Kidney (tissue), 14 donors: ENCODE measurements around the gene CERK. TPM values are rescaled to one million over a fixed set of nuclear protein-coding genes. Genes with fewer than 3 reads are reported as not detected.
A peak's percentile ranks its signal among the peaks of the same experiment; 100 is the strongest.
"Not testable (repeated sequence)": the region's sequence is repeated elsewhere in the genome, so short reads cannot be mapped to it uniquely, and the experiment has no call there.

Experiments
- DNase-seq, 5 donors: peaks; one replicate each; pipeline ENCODE4 v3.0.0-alpha.2; 2013 to 2020
- FAIRE-seq: peaks from 2 replicates; lab custom pipeline; 2012; peaks lifted over from hg19 to GRCh38; lab: Jason Lieb, UNC
- H3K27ac ChIP-seq, 2 donors: one replicate each; pipeline ENCODE4 v1.7.0; 2013; ENCODE audit warnings: low read depth in 2 of 2, low read length in 2 of 2, inconsistent platforms in 1 of 2
- H3K27me3 ChIP-seq: one replicate; pipeline ENCODE4 v1.7.1; 2013; ENCODE audit warnings: low read length, inconsistent platforms; ENCODE audit not compliant: control insufficient read depth, insufficient read depth
- H3K36me3 ChIP-seq, 3 donors: one replicate each; pipeline versions ENCODE4 v1.7.0 to v1.7.1; 2013; ENCODE audit warnings: low read length in 3 of 3, control low read depth in 1 of 3, inconsistent platforms in 1 of 3; ENCODE audit not compliant: insufficient read depth in 3 of 3, control insufficient read depth in 2 of 3
- H3K4me1 ChIP-seq, 3 donors: one replicate each; pipeline versions ENCODE4 v1.7.0 to v1.7.1; 2013; ENCODE audit warnings: low read length in 3 of 3, inconsistent platforms in 1 of 3, low read depth in 1 of 3; ENCODE audit not compliant: control insufficient read depth in 2 of 3, insufficient read depth in 2 of 3
- H3K4me3 ChIP-seq, 3 donors: one replicate each; pipeline versions ENCODE4 v1.7.0 to v1.8.1; 2013; ENCODE audit warnings: low read length in 3 of 3, control low read depth in 1 of 3, inconsistent platforms in 1 of 3
- H3K9ac ChIP-seq, 3 donors: one replicate each; pipeline versions ENCODE4 v1.7.0 to v1.7.1; 2013; ENCODE audit warnings: low read length in 3 of 3, control low read depth in 1 of 3, inconsistent platforms in 1 of 3
- H3K9me3 ChIP-seq, 3 donors: one replicate each; pipeline versions ENCODE4 v1.7.0 to v1.7.1; 2013; ENCODE audit warnings: low read length in 3 of 3, control low read depth in 1 of 3, inconsistent platforms in 1 of 3; ENCODE audit not compliant: control insufficient read depth in 2 of 3, insufficient read depth in 1 of 3
- CTCF ChIP-seq: IDR thresholded peaks from 3 replicates; pipeline ENCODE4 v1.5.1; 2012; ENCODE audit warnings: mild to moderate bottlenecking, moderate library complexity, borderline replicate concordance; ENCODE audit not compliant: insufficient read depth; ENCODE audit errors: extremely low read depth
- intact Hi-C: fragments of 100-400 bp; cut with DNase I; formaldehyde crosslinking; loops from one replicate; pipeline ENCODE4 v1.11.1; 2022
- polyA plus RNA-seq: library from polyadenylated mRNA; stranded (reverse); fragments of 350-450 nt; fragmentation: Illumina TruSeq; extraction: RNeasy Lipid Tissue Mini Kit (QIAGEN cat#74804); gene quantifications from one replicate; pipeline ENCODE4 v1.2.3, GENCODE V29; 2014; ENCODE audit warnings: low read depth, low replicate concordance; ENCODE audit not compliant: insufficient read depth
- total RNA-seq: library from RNA; stranded (reverse); fragmentation: NEBNext Ultra II Directional; extraction: Animal tissue kit (Norgen Biotek cat#: 25700); gene quantifications from one replicate; pipeline ENCODE4 v1.2.1, GENCODE V29; 2021
- donor health status: control.
- donor health status: control.
- donor health status: control.
- donor health status: control.
- donor health status: control.
- donor health status: DM: yes; HTN: yes; CAD: no.
- donor health status: Normal renal cell carcinoma (clear cell type).

CERK gene
- total and polyA plus RNA-seq, 2 donors from 2014 or later = 21.6 to 28.2 TPM

DNA sequence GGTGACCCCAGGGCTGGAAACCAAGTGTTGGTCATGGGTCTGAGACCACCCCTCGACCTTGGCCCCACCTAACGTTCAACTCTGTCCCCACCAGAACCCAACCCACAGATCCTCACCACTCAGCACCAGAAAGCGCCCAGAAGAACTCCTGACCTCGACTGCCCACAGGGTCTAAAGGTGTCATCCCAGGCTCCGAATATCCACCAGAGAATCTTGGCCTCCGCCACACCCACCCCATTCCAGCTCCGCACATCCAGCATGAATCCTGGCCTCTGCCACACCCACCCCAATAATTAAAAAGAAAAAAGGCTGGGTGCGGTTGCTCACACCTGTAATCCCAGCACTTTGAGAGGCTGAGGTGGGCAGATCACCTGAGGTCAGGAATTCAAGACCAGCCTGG is 1.3 kb downstream of the CERK start:
- DNase-seq = peak in 1 of 5 donors; percentile 65
- intact Hi-C loops = no loop called here
- no peak for FAIRE-seq

DNA sequence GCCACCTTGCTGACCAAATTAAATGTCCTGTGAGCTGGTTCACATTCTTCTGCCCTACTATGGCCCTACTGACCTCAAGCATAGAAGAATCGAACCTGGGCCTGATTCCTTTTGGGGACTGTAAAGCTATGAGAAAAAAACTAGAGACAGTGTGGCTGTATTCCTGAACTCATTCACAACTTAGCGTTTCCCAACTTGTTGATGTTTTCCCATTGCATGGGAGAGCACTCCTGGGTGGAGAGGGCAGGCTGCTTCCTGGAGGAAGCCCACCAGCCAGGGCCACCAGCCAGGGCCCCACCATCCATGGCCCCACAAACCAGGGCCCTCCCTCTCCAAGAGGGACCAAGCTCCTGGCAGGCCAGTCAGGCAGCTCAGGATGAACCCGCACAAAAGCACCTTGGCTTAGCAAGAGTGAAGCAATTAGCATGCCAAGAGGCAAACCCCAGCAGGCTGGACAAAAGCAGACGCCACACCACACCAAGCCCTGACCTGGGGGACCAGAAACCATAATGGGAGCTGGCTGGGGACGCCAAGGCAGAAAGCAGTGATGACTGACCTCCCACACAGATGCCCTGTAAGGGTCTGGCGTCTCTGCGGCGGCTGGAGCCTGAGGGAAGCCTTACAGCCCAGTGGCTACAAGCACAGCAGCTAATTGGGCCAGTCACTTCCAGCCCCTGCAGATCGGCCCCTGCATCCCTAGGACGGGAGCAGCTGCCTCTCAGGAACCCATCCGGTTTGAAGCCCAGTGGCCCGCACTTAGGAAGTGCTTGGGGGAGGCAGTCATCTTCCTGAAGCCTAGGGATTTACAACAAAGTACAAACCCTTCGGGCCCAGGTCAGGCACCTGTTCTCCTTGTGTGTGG is 2.1 kb downstream of the CERK start:
- intact Hi-C loops = no loop called here
- no peak for TF ChIP-seq CTCF
- H3K4me3 ChIP-seq = peak overlapping the region in 2 of 3 donors; percentile 9 to 73
- H3K27me3 ChIP-seq = no peaks in the 10 kb centered on the region
- peak overlapping the region in 2 of 3 donors; percentile 51 to 74 for H3K9ac ChIP-seq
- FAIRE-seq = no peak
- H3K36me3 ChIP-seq = no peaks in the 10 kb centered on the region
- no peaks in the 10 kb centered on the region for H3K9me3 ChIP-seq
- DNase-seq = peak in 2 of 5 donors; percentile 35 to 59
- peak overlapping the region; percentile 35 to 58 for H3K27ac ChIP-seq
- peaks cover 3 to 54% (median 46%) of the 10 kb centered on the region in 3 donors for H3K4me1 ChIP-seq

More for the DNA sequence above, 1.3 kb downstream of the CERK start:
- peak overlapping the region in 1 of 2 donors; percentile 35 for H3K27ac ChIP-seq
- no peaks in the 10 kb centered on the region for H3K27me3 ChIP-seq
- H3K9ac ChIP-seq = peak overlapping the region in 2 of 3 donors; percentile 51 to 61
- no peaks in the 10 kb centered on the region for H3K36me3 ChIP-seq
- no peak for TF ChIP-seq CTCF
- H3K4me3 ChIP-seq = peak overlapping the region; percentile 9 to 73 (median 64)
- peaks cover 3 to 48% (median 39%) of the 10 kb centered on the region in 3 donors for H3K4me1 ChIP-seq
- H3K9me3 ChIP-seq = no peaks in the 10 kb centered on the region

DNA sequence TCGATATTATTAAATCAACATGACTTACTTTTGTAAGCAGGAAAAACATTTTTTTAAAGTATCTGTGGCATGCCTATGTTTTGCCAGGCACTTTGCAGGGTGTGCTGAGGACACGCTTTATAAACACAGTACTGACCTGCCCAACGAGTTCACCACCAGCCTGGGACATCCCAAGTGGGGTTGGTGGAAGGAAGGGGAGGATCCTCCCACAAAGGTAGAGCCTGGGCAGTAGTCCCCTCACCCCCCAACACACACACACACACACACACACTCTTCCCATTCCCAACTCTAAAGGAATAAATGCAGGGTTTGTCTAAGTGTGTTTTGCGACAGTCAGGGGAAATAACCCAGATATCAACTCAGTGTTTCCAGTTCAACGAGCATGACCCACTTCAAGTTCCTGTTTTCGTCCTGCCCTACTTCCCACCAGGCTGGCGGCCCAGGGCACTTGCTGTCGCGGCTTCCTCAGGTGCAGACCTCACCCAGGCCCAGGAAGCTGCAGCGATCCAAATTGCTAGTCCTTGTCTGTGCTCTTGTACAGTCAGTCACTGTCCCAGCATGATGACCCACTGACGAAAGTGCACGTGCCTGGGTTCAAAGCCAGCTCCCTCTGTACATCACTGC is 3.1 kb downstream of the CERK start:
- TF ChIP-seq CTCF = no peak
- H3K27ac ChIP-seq = peak overlapping the region; percentile 35 to 58
- intact Hi-C loops = no loop called here
- peak overlapping the region in 2 of 3 donors; percentile 7 to 73 for H3K4me3 ChIP-seq
- H3K27me3 ChIP-seq = no peaks in the 10 kb centered on the region
- FAIRE-seq (no peak), DNase-seq (peak in 3 of 5 donors; percentile 53 to 80 (median 76))
- peaks cover 3 to 55% (median 54%) of the 10 kb centered on the region in 3 donors for H3K4me1 ChIP-seq
- H3K9ac ChIP-seq = peak overlapping the region in 1 of 3 donors; percentile 74
- H3K9me3 ChIP-seq = no peaks in the 10 kb centered on the region
- no peaks in the 10 kb centered on the region for H3K36me3 ChIP-seq

DNA sequence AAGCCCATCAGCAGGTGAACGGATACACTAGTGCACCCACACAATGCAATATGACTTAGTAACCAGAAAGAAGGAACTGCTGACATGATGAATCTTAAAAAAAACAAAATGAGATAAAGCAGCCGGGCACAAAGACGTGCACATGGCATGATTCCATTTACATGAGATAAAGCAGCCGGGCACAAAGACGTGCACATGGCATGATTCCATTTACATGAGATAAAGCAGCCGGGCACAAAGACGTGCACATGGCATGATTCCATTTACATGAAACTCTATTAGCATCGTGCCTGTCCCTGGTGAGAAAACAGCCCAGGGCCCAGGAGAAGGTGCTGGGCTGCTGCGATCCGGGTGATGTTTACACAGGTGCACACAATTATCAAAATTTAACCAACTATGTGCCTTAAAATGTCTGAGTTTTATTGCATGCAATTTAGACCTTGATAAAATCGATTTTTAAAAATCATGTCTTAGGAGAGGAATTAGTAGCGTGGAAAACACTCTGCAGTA is 3.8 kb downstream of the CERK start:
- peak in 1 of 5 donors; percentile 11 for DNase-seq
- H3K27ac ChIP-seq, H3K36me3 ChIP-seq, H3K27me3 ChIP-seq, intact Hi-C loops, H3K9ac ChIP-seq, H3K9me3 ChIP-seq, FAIRE-seq: not testable (repeated sequence)
- peaks cover 3 to 53% (median 52%) of the 10 kb centered on the region in 3 donors for H3K4me1 ChIP-seq
- peak overlapping the region in 1 of 3 donors; percentile 73 for H3K4me3 ChIP-seq
